Measurements from ENCODE around the gene PPTC7.
"Not testable (repeated sequence)": the region's sequence is repeated elsewhere in the genome, so short reads cannot be mapped to it uniquely, and the experiment has no call there.

The PPTC7 gene

GRCh38 chr12:110531741-110532333 lies 51.3 kb downstream of the PPTC7 start:
- no peak for DNase-seq

GRCh38 chr12:110530511-110530910 lies 52.6 kb downstream of the PPTC7 start:
- no peak for DNase-seq

DNA sequence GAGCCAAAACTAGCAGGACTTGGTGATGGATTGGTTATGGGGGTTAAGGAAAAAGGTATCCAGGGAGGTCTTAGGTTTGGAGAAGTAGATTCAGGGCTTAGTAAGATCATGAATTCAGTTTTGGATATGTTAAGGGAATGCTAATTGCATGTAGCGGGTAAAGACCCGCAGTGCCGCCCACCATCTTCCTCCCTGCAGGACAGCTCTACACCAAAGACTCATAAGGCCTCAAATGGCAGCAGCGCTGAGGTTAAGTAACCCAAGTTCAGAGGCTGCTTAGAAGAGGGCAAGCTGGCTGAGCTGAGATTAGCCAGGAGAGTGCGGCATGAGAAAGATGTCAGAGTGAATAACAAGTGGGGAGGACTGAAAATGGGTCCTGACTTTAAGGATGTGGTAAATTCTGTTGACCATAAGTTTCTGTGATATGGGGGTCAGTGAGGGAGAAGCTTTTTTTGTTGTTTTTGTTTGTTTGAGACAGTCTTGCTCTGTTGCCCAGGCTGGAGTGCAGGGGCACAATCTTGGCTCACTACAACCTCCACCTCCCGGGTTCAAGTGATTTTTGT lies 54.8 kb downstream of the PPTC7 start:
- DNase-seq, result no peak

DNA sequence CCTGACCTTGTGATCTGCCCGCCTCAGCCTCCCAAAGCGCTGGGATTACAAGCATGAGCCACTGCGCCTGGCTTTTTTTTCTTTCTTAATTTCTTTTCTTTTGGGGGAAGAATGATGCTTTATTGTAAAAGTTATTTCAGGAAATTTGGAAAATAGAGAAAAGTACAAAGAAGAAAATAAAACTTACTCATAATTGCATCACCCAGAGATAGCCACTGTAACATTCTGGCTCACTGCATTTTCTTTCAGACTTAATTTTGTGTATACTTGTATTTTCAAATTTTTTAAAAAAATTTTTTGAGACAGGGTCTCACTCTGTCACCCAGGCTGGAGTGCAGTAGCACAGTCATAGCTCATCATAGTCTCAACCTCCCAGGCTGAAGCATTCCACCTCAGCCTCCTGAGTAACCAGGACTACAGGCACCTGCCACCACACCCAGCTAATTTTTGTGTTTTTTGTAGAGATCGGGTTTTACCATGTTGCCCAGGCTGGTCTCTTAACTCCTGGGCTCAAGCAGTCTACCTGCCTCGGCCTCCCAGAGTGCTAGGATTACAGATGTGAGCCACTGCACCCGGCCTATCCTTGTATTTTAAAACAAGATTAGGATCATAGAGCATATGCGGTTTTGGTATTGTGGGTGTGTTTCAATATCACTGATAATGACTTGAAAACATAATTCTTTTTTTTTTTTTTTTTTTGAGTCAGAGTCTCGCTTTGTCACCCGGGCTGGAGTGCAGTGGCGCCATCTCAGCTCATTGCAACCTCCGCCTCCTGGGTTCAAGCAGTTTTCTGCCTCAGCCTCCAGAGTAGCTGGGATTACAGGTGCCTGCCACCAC lies 62.0 kb downstream of the PPTC7 start:
- not testable (repeated sequence) for DNase-seq

GRCh38 chr12:110518014-110518413 lies 65.1 kb downstream of the PPTC7 start:
- not testable (repeated sequence) for DNase-seq

DNA sequence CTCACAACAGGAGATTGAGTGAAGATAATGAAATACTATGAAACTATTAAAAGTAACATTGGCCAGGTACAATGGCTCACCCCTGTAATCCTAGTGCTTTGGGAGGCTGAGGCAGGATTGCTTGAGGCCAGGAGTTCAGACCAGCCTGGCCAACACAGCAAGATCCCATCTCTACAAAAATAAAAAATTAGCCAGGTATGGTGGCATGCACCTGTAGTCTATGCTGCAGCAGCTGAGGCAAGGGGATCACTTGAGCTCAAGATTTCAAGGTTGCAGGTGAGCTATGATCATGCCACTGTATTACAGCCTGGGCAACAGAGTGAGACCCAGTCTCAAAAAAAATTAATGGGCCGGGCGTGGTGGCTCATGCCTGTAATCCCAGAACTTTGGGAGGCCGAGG lies 66.1 kb downstream of the PPTC7 start:
- no peak for DNase-seq

GRCh38 chr12:110514363-110514762 lies 68.8 kb downstream of the PPTC7 start:
- DNase-seq, result no peak

- no peak for DNase-seq
Observed at GRCh38 chr12:110513842-110514241, 69.3 kb downstream of the PPTC7 start.

GRCh38 chr12:110508071-110508586 lies 75.0 kb downstream of the PPTC7 start:
- no peak for DNase-seq

GRCh38 chr12:110505332-110505731 lies 77.8 kb downstream of the PPTC7 start:
- DNase-seq, result no peak

DNA sequence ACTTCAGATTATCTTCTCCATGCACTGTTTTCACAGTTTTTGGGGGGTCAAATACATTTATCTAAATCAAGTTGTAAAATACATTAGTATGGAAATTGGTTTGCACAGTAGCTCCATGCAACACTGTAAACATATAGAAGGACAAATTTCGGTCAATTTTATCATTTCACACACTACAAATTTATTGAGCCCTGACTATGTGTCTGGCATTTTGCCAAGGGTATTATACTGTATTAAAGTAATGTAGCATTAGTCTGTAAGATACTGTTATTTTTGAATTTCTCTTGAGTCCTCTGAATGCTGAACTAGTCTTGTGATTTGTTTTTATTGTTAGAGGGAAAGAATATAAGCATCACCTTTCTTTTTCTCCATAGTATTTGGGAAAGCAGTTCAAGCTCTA lies 79.7 kb downstream of the PPTC7 start:
- DNase-seq, result no peak

GRCh38 chr12:110501752-110502738 lies 81.1 kb downstream of the PPTC7 start, which contains the start of the genes RAD9B and VPS29:
RAD9B (plus strand) TSS chr12:110502331; CDS start chr12:110502338, 7 bp downstream.
VPS29 (minus strand) TSS chr12:110502111; CDS start chr12:110502051, 60 bp downstream.
- DNase-seq, result peak; percentile 99

- DNase-seq, result peak; percentile 79
Observed at GRCh38 chr12:110501399-110501751, 81.7 kb downstream of the PPTC7 start.

GRCh38 chr12:110498984-110499706 lies 84.0 kb downstream of the PPTC7 start:
- no peak for DNase-seq
